ENCODE measurements around the gene YDJC. TPM values are rescaled to one million over a fixed set of nuclear protein-coding genes. Genes with fewer than 3 reads are reported as not detected.

YDJC gene
- total and polyA plus RNA-seq, 2 of the 4 experiments (the other 2 are of a cell fraction), result 8.1 to 23.6 TPM

DNA sequence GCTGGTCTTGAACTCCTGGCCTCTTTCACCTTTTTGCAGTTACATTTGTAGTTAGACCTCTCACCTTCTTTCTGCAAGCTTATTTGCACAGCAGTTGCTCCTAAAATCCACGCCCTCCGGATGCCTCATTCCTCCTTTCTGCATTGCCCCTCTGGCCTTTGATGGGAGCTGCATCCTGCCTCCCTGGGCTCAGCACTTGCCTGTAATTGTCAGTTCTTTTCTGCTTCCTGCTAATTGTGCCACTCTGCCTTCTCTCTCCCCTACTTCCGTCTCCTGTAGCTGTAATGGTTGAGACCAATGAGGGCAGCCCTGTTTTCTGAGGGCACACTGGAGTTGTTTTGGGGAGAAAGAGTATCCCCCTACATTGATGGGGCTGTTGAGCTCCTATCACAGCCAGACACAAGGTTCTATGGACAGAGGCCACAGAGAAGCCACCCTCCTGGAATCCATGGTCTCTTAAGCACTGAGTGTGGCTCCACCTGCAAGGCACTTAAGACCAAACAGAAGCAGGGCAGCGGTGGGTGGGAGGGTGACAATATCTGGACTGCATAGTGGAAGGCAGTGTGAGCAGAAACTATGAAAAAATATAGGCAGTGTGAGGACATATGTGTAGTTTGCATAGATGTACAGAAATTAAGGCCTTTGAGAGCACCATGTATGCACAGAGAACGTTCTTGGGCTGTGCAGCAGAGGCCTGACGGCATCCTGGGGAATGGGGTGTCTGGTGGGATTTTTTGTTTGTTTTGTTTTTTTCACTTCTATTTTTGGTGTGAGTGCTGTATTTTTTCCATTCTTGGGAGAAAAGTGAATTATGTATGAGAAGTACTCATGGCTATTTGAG lies 30.5 kb downstream of the YDJC start (continued):
- no peak for TF ChIP-seq RCOR1 (IDR thresholded peaks at IDR 0.05; ENCODE audit: insufficient replicate concordance, low read length)

DNA sequence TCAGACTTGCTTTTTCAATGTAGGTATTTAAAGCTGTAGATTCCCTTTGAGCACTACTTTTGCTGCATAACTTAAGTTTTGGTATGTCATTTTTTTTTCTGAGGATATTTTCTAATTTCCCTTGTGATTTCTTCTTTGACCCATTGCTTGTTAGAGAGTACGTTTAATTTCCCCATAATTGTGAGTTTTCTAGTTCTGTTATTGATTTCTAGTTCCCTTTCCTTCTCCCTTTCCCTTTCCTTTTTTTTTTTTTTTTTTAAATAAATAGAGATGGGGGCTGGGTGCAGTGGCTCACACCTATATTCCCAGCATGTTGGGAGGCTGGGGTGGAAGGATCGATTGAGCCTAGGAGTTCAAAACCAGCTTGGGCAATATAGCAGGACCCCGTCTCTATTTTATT lies 31.5 kb downstream of the YDJC start:
- Histone ChIP-seq H3K4me3 (ENCODE audit: insufficient read depth, low read depth, low read length) (no peak overlapping the region), H3K4ac (ENCODE audit: low read depth, low read length) (no peak overlapping the region), H4K5ac (ENCODE audit: low read depth, low read length) (no peak overlapping the region), H3K4me1 (ENCODE audit: control insufficient read depth, insufficient read depth, low read length) (0 out of 2 replicates have a peak, but pooled peaks cover 1% of the 10 kb centered on the region), H2BK120ac (ENCODE audit: low read depth, low read length) (no peak overlapping the region), H3K9me3 (ENCODE audit: control insufficient read depth, insufficient read depth, low read length) (no peaks in the 10 kb centered on the region), H3K9me1 (ENCODE audit: insufficient read depth, low read length) (peaks cover 29% of the 10 kb centered on the region), H3K4me2 (ENCODE audit: low read depth, low read length) (no peak overlapping the region), H4K91ac (ENCODE audit: insufficient read depth, low read depth, low read length) (no peak overlapping the region), H3K56ac (ENCODE audit: extremely low read depth, insufficient read depth, low read length) (no peak overlapping the region), H3K23ac (ENCODE audit: low read depth, low read length) (no peak overlapping the region), H3K9ac (ENCODE audit: low read depth, low read length) (no peak overlapping the region), H2BK15ac (ENCODE audit: low read depth, low read length) (no peak overlapping the region), H2AK9ac (replicated peaks; ENCODE audit: low read depth, low read length, poor library complexity) (no peak overlapping the region), H3K36me3 (ENCODE audit: control insufficient read depth, insufficient read depth, low read length) (peaks cover 25% of the 10 kb centered on the region), H4K20me1 (ENCODE audit: insufficient read depth, low read length) (peaks cover 91% of the 10 kb centered on the region), H3K79me1 (ENCODE audit: low read depth in 1 of 2, low read length in 2 of 2) (peaks cover 18 to 57% of the 10 kb centered on the region in 2 experiments), H3K18ac (ENCODE audit: low read depth, low read length) (no peak overlapping the region), H2BK20ac (ENCODE audit: low read depth, low read length) (no peak overlapping the region), H4K8ac (ENCODE audit: low read depth in 2 of 2, low read length in 2 of 2) (no peak overlapping the region), H2AK5ac (ENCODE audit: low read depth, low read length) (no peak overlapping the region), H2AFZ (replicated peaks; ENCODE audit: low read length, poor library complexity) (no peak overlapping the region), H2BK5ac (ENCODE audit: low read depth, low read length, poor library complexity, severe bottlenecking) (no peak overlapping the region), H3K27ac (ENCODE audit: insufficient read depth, low read length) (no peak overlapping the region), H3K14ac (replicated peaks; ENCODE audit: low read depth, low read length) (no peak overlapping the region), H3K27me3 (ENCODE audit: control insufficient read depth, insufficient read depth, low read length) (no peaks in the 10 kb centered on the region)
- POLR2A ChIA-PET (ENCODE audit: unreplicated experiment), result no interaction called here
- no peak for TF ChIP-seq CHD1 (IDR thresholded peaks at IDR 0.05; ENCODE audit: low read depth, low read length)
- no peak for TF ChIP-seq BHLHE40 (IDR thresholded peaks at IDR 0.05; ENCODE audit: low read depth, low read length)
- TF ChIP-seq RFX5 (IDR thresholded peaks at IDR 0.05; ENCODE audit: low read depth, low read length), result no peak
- no peak for TF ChIP-seq NFE2L2 (IDR thresholded peaks at IDR 0.05; ENCODE audit: low read depth, low read length)
- TF ChIP-seq SMC3 (IDR thresholded peaks at IDR 0.05; ENCODE audit: low read depth, low read length), result no peak
- no peak for TF ChIP-seq RAD21 (IDR thresholded peaks at IDR 0.05; ENCODE audit: low read length)
- no peak for TF ChIP-seq RCOR1 (IDR thresholded peaks at IDR 0.05; ENCODE audit: insufficient replicate concordance, low read length)
- TF ChIP-seq MXI1 (IDR thresholded peaks at IDR 0.05; ENCODE audit: borderline replicate concordance, low read depth, low read length), result no peak
- no peak for TF ChIP-seq POLR2A (IDR thresholded peaks at IDR 0.05; ENCODE audit: low read depth, low read length)
- TF ChIP-seq MAZ (IDR thresholded peaks at IDR 0.05; ENCODE audit: borderline replicate concordance, low read depth, low read length), result no peak
- TF ChIP-seq, protein P1, sequence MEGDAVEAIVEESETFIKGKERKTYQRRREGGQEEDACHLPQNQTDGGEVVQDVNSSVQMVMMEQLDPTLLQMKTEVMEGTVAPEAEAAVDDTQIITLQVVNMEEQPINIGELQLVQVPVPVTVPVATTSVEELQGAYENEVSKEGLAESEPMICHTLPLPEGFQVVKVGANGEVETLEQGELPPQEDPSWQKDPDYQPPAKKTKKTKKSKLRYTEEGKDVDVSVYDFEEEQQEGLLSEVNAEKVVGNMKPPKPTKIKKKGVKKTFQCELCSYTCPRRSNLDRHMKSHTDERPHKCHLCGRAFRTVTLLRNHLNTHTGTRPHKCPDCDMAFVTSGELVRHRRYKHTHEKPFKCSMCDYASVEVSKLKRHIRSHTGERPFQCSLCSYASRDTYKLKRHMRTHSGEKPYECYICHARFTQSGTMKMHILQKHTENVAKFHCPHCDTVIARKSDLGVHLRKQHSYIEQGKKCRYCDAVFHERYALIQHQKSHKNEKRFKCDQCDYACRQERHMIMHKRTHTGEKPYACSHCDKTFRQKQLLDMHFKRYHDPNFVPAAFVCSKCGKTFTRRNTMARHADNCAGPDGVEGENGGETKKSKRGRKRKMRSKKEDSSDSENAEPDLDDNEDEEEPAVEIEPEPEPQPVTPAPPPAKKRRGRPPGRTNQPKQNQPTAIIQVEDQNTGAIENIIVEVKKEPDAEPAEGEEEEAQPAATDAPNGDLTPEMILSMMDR (conservative IDR thresholded peaks at IDR 0.05; ENCODE audit: low read depth, low read length), result no peak
- TF ChIP-seq, protein P2, sequence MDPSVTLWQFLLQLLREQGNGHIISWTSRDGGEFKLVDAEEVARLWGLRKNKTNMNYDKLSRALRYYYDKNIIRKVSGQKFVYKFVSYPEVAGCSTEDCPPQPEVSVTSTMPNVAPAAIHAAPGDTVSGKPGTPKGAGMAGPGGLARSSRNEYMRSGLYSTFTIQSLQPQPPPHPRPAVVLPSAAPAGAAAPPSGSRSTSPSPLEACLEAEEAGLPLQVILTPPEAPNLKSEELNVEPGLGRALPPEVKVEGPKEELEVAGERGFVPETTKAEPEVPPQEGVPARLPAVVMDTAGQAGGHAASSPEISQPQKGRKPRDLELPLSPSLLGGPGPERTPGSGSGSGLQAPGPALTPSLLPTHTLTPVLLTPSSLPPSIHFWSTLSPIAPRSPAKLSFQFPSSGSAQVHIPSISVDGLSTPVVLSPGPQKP (IDR thresholded peaks at IDR 0.05; ENCODE audit: borderline replicate concordance, low read depth, low read length), result no peak
- ATAC-seq (ENCODE audit: low read depth), result no peak
- BruUV-seq (replicated peaks), result no TSS peak
- CTCF ChIA-PET, result no interaction called here
- no CpG with 5 or more reads among the region's 3 CpGs for WGBS, 2 experiments (ENCODE audit: extremely low coverage in 2 of 2, insufficient read length in 1 of 2)
- in situ Hi-C loops (cut with MboI; ENCODE audit: low sequenced_read_pairs) (no loop called here), dilution Hi-C loops (cut with HindIII; ENCODE audit: low sequenced_read_pairs, unreplicated experiment) (no loop called here), intact Hi-C loops (cut with micrococcal nuclease) (no loop called here)
- DNase-seq, result no peak

Data from IMR-90 (cell line).